Adrenal gland (tissue), 12 donors: ENCODE data around the gene MDM1. TPM values are rescaled to one million over a fixed set of nuclear protein-coding genes. Genes with fewer than 3 reads are reported as not detected.

Experiments
- DNase-seq, 7 donors: peaks; one replicate each; pipeline ENCODE4 v3.0.0-alpha.2; 2019 to 2020
- H3K27ac ChIP-seq, 5 donors: fragments of 200-600 bp; sonication (generic) in 4 of 5; 1 replicate in 3 of 5; 2 replicates in 2 of 5; pipeline versions ENCODE4 v1.5.1 to v1.8.0; 2016 to 2020; ENCODE audit warnings: mild to moderate bottlenecking in 1 of 5
- H3K27me3 ChIP-seq: fragments of 200-600 bp; 2 replicates; pipeline ENCODE4 v1.8.0; 2021
- H3K36me3 ChIP-seq, 2 donors: fragments of 200-600 bp; replicated peaks in 1 of 2; 1 replicate in 1 of 2; 2 replicates in 1 of 2; pipeline versions ENCODE4 v1.5.1 to v1.8.0; 2018 to 2022
- H3K4me1 ChIP-seq, 2 donors: fragments of 200-600 bp; replicated peaks in 1 of 2; 1 replicate in 1 of 2; 2 replicates in 1 of 2; pipeline versions ENCODE4 v1.5.1 to v1.8.0; 2018 to 2021
- H3K4me3 ChIP-seq, 4 donors: fragments of 200-600 bp; sonication (generic) in 3 of 4; one replicate each; pipeline ENCODE4 v1.5.1; 2016 to 2018
- H3K9me3 ChIP-seq, 3 donors: fragments of 200-600 bp; sonication (generic) in 1 of 3; replicated peaks in 1 of 3; 1 replicate in 2 of 3; 2 replicates in 1 of 3; pipeline versions ENCODE4 v1.5.1 to v1.8.0; 2016 to 2021
- CTCF ChIP-seq, 6 experiments: fragments of 450-650 bp in 4 of 6; fragments of 200-600 bp in 2 of 6; sonication (generic) in 1 of 6; IDR thresholded peaks; 1 replicate in 5 of 6; 2 replicates in 1 of 6; pipeline versions ENCODE4 v1.5.1 to v1.8.0; 2016 to 2021; ENCODE audit warnings: antibody characterized with exemption in 6 of 6, mild to moderate bottlenecking in 2 of 6, moderate library complexity in 1 of 6
- POLR2A ChIP-seq, 2 donors: fragments of 450-650 bp; IDR thresholded peaks; one replicate each; pipeline ENCODE4 v1.6.1; 2017; ENCODE audit warnings: antibody characterized with exemption in 2 of 2, mild to moderate bottlenecking in 2 of 2, moderate library complexity in 1 of 2
- WGBS, 4 donors: extraction: QIAGEN DNeasy Blood & Tissue Kit in 2 of 4; methylation state at CpG; one replicate each; pipeline versions ENCODE4 v1.1.5 to v1.1.7; 2013 to 2017; 5-methylcytosine and 5-hydroxymethylcytosine counted together
- intact Hi-C, 2 donors: fragments of 100-400 bp; cut with DNase I; formaldehyde crosslinking; loops; one replicate each; pipeline versions ENCODE4 v1.14.1 to v1.15.0; 2022 to 2023
- polyA plus RNA-seq, 3 donors: library from polyadenylated mRNA; stranded (reverse); fragments of 200-250 nt in 2 of 3; fragments of 350-450 nt in 1 of 3; fragmentation: Illumina TruSeq in 1 of 3; extraction: RNeasy Lipid Tissue Mini Kit (QIAGEN cat#74804) in 1 of 3; gene quantifications; one replicate each; pipeline ENCODE4 v1.2.3, GENCODE V29; 2013 to 2014
- total RNA-seq, 9 donors: library from RNA; depleted of rRNA in 4 of 9; stranded (reverse); fragments of >200 nt in 4 of 9; fragments of 120-200 nt in 1 of 9; fragmentation: NEBNext Ultra II Directional in 1 of 9; extraction: Animal tissue kit (Norgen Biotek cat#: 25700) in 1 of 9; gene quantifications; one replicate each; pipeline versions ENCODE4 v1.1.0 to v1.2.4, GENCODE V29; 2013 to 2023
- donor health status: healthy with polysubstance abuse.
- donor health status: Bipolar disorder and iron deficiency.
- donor health status: DM: yes; HTN: yes; CAD: no.
- donor health status: DM: no; HTN: no; CAD: no.
- donor health status: DM: no; HTN: no; CAD: no.
- donor health status: DM: yes; HTN: yes; CAD: no.

The MDM1 gene
- total and polyA plus RNA-seq, 12 donors, result 6.5 to 19.4 (median 10.5) TPM

- WGBS, 4 donors, result 81 to 87% (median 85%) methylated on average over 4 of the region's 4 CpGs
- H3K9me3 ChIP-seq, result no peaks in the 10 kb centered on the region
- intact Hi-C loops, result no loop called here
- H3K36me3 ChIP-seq, result no peaks in the 10 kb centered on the region
- H3K4me3 ChIP-seq, result no peak overlapping the region
- DNase-seq, result no peak
- no peaks in the 10 kb centered on the region for H3K27me3 ChIP-seq
- peaks cover 4 to 11% of the 10 kb centered on the region in 2 donors for H3K4me1 ChIP-seq
- no peak overlapping the region for H3K27ac ChIP-seq
- TF ChIP-seq POLR2A (IDR thresholded peaks at IDR 0.05) (no peak), CTCF (IDR thresholded peaks at IDR 0.05) (no peak)
Observed at GRCh38 chr12:68354977-68355541, 22.9 kb upstream of the MDM1 start.

GRCh38 chr12:68352067-68352466, 19.9 kb upstream of the MDM1 start:
- Histone ChIP-seq H3K27me3 (no peaks in the 10 kb centered on the region), H3K27ac (no peak overlapping the region), H3K9me3 (no peaks in the 10 kb centered on the region), H3K36me3 (no peaks in the 10 kb centered on the region), H3K4me1 (no peaks in the 10 kb centered on the region), H3K4me3 (no peak overlapping the region)
- intact Hi-C loops, result no loop called here
- TF ChIP-seq CTCF (IDR thresholded peaks at IDR 0.05) (no peak), POLR2A (IDR thresholded peaks at IDR 0.05) (no peak)
- DNase-seq, result peak in 5 of 7 donors; percentile 18 to 56 (median 51)
- WGBS, 4 donors, result 25 to 44% (median 38%) methylated on average over 2 of the region's 2 CpGs

GRCh38 chr12:68350753-68351152, 18.6 kb upstream of the MDM1 start:
- no peaks in the 10 kb centered on the region for H3K27me3 ChIP-seq
- intact Hi-C loops, result no loop called here

GRCh38 chr12:68349921-68350606, 17.9 kb upstream of the MDM1 start:
- TF ChIP-seq CTCF (IDR thresholded peaks at IDR 0.05) (no peak), POLR2A (IDR thresholded peaks at IDR 0.05) (no peak)
- no peaks in the 10 kb centered on the region for H3K4me1 ChIP-seq
- no peak overlapping the region for H3K27ac ChIP-seq
- DNase-seq, result no peak
- intact Hi-C loops, result no loop called here
- no peaks in the 10 kb centered on the region for H3K27me3 ChIP-seq
- no peaks in the 10 kb centered on the region for H3K36me3 ChIP-seq
- H3K9me3 ChIP-seq, result no peaks in the 10 kb centered on the region
- no peak overlapping the region for H3K4me3 ChIP-seq
- 79 to 88% (median 80%) methylated on average over 5 of the region's 5 CpGs for whole genome bisulfite sequencing, 4 donors

More at GRCh38 chr12:68350753-68351152, 18.6 kb upstream of the MDM1 start:
- 74 to 93% (median 90%) methylated on average over 3 of the region's 3 CpGs for WGBS, 4 donors
- Histone ChIP-seq H3K4me3 (no peak overlapping the region), H3K4me1 (no peaks in the 10 kb centered on the region), H3K9me3 (no peaks in the 10 kb centered on the region), H3K27ac (no peak overlapping the region), H3K36me3 (no peaks in the 10 kb centered on the region)
- TF ChIP-seq POLR2A (IDR thresholded peaks at IDR 0.05) (no peak), CTCF (IDR thresholded peaks at IDR 0.05) (no peak)
- no peak for DNase-seq
